NCI-H146 (cell line): ENCODE measurements around the gene SUN5.

Source experiments
- DNase-seq: peaks from one replicate; lab custom pipeline; 2025; lab: John Stamatoyannopoulos, UW

Gene SUN5

GRCh38 chr20:33026779-33027759, 22.8 kb upstream of the SUN5 start:
- no peak for DNase-seq

DNA sequence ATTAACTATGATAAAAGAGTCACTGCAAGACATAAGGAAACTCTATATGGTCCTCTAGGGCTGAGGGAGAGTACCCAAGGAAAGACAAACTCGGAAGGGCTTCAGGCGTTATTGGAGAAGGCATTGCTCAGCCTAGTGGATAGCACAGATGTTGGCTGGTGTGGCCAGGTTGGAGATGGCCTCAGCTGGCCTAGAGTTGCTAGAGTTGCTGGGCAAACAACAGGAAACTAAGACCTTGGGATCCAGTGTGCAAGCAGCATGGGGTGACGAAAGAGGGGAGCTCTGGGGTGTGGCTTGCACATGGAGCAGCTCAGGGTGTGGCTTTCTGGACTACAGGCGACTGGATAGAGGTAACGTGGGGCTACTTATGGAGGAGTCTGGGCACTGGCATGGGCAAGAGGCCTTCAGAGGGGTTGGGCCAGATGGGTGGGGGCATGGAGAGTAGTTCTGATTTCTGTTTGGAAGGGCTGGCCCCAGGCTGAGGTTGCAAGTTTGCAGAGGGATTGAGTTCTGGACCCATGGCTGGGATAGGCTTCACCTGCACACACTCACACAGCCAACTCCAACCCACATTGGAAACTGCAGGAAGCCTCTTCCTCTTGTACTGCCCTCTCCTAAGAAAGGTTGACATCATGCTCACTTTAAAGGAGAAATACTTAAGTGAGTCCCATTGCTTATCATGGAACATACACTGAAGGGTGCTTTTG, 22.0 kb upstream of the SUN5 start:
- no peak for DNase-seq

GRCh38 chr20:33025318-33025876, 21.2 kb upstream of the SUN5 start:
- no peak for DNase-seq

- no peak for DNase-seq
Observed at GRCh38 chr20:33024609-33025317, 20.5 kb upstream of the SUN5 start.

DNA sequence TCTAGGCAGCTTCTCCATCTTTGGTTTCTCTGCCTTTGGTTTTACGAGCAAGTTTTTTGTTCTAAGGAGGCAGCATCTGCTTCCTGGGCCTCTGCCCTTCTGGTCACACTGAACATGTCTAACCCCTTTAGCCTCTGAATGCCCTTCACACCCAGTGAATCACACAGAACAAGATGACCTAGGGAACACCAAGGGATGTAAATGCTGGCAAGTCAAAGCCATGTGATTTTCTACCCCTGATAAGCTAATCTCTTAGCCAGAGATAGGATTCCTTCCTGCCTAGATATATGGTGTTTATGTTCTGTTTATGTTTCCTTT, 20.0 kb upstream of the SUN5 start:
- DNase-seq, result no peak

DNA sequence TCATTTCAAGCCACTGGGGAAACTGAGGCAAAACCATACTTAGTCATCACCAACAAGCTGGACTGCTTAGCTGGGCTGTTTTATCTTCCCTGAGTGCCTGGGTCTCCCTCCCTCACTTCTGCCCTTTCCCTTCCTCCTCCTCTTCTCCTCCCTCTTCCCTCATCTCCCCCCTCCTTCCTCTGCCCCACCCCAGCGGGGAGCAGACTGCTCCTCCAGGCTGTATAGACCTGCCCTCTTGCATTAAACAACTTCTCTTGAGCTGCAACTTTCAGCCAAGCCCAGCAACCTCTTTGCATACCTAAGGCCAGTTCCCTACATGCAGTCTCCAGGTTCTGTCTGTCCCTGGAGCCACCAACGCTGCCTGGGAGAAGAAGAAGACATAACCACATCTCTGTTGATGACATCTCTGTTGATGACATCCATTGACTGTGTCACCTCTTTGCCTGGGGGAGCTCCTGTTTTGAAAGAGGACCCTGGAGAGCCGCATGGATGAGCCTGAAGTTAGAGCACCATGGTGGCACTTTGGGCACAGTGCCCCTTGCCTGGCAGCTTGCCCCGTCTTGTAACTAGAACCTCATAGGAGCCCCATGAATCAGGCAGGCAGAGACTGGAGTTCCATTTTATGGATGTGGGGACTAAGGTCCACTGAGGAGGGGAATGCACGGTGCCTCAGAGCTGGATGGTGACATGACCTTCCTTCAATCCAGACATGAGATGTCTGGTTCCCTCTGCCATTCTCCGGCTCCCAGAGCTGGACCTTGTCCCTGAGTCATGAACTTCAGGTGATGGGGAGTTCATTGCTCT, 19.4 kb upstream of the SUN5 start:
- no peak for DNase-seq

- DNase-seq, result no peak
Observed at GRCh38 chr20:33022694-33023438, 18.6 kb upstream of the SUN5 start.

GRCh38 chr20:33022289-33022688, 18.1 kb upstream of the SUN5 start:
- no peak for DNase-seq

GRCh38 chr20:33021879-33022278, 17.6 kb upstream of the SUN5 start:
- no peak for DNase-seq

DNA sequence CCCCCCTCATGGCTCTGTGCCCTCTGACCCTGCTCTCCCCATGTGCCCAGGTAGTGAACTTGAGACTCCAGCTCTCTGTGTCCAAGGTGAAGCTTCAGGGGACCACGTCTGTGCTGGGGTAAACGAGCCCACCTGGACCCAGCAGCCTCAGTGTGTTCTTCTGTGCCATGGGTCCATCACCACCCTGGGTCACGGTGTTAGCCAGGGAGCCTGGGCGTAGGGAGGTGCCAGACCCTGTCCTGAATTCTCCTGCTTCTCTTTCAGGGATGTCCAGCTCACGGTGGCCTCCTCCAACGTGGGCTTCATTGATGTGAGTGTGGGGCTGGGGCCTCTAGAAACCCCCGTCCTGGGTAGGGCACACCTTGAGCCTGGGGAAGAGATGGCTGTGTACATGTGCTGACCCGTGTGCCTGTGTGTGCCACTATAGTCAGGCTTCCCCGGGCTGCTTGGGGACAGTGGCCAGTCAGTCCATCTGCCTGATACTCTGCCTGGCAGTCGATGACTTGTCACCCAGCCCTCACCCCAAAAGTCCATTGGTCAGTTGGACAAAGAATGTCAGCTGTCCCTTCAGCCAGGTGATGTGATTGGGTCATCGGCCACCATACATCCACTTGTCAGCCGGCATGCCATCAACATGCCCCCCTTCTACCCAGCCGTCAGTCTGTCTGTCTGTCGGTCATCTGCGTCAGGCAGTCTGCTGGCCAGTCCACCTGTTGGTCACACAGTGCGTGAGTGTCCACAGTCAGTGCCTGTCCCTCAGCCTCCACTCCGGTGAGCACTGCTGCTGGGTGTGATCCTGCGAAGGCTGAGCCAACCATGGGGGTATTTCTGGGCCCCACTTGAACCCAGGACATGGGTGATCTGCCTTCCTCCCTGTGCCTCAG, 16.3 kb upstream of the SUN5 start:
- no peak for DNase-seq

GRCh38 chr20:33019465-33020277, 15.4 kb upstream of the SUN5 start:
- no peak for DNase-seq

DNA sequence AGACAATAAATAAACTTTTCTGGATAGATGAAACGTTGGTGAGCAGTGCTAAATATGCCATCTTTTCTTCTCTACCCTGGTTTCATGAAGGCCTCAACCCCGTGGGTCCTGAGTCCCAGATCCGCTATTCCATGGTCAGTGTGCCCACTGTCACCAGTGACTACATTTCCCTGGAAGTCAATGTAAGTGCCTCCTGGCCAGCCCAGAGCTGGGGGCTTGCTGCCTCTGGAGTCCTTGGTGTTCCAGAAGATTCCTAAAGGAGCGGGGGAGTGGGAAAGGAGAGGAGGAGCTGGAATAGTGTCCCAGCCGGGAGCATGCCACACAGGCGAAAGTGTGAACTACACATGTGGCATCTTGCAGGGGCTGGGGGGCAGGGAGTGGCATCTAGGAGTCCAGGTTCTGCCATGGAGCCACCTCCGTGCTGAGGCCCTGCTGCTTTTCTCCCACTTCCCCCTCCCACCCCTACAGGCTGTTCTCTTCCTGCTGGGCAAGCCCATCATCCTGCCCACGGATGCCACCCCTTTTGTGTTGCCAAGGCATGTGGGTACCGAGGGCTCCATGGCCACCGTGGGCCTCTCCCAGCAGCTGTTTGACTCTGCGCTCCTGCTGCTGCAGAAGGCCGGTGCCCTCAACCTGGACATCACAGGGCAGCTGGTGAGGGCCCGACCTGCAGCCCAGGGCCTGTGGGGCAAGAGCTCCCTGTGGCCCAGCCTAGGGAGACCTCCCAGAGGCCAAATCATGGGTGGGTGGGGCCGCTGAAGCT, 14.1 kb upstream of the SUN5 start:
- DNase-seq, result no peak

GRCh38 chr20:33017542-33017941, 13.3 kb upstream of the SUN5 start:
- no peak for DNase-seq

DNA sequence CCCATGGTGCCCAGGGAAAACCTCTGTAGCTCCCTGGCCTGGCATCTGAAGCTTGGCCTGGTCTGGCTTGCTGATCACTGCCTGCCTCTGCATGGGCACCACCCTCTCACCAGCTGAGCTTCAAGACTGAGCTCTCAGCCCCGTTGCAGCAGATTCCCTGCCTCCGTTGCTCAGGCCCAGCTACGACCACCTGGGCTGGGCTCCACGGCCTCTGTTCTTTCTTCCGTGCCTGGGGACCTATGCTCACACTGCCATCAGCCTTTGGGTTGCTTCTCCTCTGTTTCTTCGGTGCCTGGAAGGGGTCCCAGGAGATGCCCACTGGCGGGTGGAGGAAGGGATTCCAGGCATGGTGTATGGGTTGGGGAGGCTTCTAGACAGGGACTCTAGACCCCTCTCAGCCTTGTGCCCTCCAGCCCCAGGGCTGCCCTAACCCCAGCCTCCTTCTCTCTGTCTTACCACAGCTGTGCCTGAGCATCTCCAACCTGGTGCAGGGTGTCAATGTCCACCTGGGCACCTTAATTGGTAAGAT, 12.4 kb upstream of the SUN5 start:
- DNase-seq, result no peak

- DNase-seq, result no peak
Observed at GRCh38 chr20:33015700-33016580, 11.7 kb upstream of the SUN5 start.

DNA sequence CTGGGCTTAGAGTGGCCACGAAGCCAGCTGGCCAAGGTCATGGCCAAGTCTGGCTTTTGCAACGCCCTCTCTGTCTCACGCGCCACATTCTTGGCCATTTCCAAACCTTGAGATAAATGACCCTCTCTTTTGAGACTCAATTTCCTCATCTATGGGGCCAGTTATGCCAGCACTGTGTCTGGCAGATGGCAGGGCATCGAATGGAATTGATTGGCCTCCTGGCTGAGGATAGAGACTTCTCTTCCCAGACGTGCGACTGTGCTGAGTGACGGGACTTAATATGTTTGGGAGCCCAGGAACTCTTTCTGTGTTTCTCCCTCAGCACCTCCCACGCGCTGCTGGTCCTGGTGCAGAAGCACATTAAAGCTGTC, 10.9 kb upstream of the SUN5 start:
- no peak for DNase-seq
